NCI-H345 treated with DMSO at 0.1 percent for 48 hours (cell line): ENCODE measurements around the gene PPM1N.

Experiments used
- DNase-seq: peaks from one replicate; lab custom pipeline; 2025; ENCODE audit not compliant: unreplicated experiment; lab: John Stamatoyannopoulos, UW

The PPM1N gene

DNA sequence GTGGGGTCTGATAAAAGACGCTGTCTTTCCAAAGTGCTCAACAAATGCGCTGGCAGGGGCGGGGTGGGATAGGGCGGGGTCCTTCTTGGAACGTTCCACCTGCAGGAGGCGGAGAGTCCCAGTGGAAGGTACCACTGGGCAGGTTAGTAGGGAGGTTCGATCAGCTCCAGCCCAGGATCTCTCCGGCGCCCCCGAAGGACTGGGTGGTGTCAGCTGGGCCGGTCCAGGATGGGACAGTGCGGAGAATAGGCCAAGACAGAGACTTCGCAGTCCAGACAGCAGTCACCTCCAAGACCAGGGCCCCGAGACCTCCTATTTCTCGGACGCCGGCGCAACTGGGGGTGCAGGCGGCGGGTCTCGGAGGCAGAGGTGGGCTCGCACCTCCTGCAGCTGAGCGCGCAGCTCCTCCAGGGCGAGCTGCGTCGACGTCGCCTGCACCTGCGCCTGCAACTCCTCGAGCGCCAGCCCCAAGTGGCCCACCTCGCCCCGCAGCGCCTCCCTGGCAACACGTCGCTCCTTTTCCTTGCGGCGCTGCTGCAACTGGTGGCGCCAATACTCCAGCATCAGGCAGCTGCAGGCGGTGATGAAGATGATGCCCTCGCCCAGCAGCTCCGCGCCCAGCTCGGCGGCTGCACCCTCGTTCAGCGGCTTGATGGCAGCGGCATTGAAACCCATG, 30.6 kb downstream of the PPM1N start:
- no peak for DNase-seq

DNA sequence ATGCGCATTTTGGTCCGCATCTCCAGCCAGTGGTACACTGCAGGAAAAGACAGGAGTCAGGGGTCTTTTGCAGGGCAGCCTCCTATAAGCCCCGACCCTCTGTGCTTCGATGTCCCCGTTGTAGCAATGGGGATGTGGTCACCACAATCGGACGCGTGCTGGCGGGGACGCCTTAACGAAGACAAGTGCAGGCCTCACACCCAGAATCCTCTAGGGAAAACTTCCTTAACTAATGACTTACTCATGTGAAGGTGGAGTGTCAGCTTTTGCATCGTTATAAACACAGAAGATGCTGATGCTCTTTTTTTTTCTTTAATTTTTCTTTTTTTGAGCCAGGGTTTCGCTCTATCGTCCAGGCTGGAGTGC, 31.2 kb downstream of the PPM1N start:
- DNase-seq, result no peak

DNA sequence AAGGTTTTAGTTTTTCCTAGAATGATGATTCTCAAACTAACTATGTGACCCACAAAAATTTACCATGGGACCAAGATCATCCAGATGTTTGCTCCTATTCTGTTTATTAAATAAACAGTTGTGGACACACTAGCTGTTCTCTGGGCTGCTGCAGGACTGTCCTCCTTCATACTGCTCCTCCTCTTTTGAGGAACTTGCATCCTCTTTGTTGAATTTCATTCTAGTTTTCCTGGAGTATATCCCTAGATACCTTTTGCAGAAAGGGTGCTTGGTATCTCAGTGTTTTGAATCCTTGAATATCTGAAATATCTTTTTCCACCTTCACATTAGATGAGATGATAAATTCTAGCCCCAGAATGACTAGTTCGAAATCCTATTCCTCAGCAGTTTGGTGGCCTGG, 33.1 kb downstream of the PPM1N start:
- no peak for DNase-seq

DNA sequence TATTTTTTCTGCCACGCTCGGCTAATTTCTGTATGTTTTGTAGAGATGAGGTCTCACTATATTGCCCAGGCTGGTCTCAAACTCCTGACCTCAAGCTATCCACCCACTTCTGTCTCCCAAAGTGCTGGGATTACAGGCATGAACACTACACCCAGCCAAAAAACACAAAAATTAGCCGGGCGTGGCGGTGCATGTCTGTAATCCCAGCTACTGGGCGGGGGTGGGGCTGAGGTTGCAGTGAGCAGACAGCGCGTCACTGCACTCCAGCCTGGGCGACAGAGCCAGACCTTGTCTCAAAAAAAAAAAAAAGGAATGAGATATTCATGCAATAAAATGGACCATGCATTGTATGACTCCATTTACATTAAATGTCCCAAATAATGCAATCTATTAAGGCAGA, 41.2 kb downstream of the PPM1N start:
- DNase-seq, result no peak

DNA sequence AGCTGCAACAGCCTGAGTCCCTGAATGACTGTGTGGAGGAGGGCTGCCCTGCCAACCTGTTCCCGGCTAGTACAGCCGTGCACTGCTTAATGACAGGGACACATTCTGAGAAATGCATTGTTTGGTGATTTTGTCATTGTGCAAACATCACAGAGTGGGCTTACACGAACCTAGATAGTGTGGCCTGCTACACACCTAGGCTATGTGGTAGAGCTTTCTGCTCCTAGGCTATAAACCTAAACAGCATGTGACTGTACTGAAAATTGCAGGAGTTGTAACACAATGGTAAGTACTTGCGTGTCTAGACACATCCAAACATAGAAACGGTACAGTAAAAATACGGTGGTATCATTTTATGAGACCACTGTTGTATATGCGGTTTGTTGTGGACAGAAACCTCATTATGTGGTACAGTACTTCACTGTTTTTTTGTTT, 44.0 kb downstream of the PPM1N start:
- no peak for DNase-seq

DNA sequence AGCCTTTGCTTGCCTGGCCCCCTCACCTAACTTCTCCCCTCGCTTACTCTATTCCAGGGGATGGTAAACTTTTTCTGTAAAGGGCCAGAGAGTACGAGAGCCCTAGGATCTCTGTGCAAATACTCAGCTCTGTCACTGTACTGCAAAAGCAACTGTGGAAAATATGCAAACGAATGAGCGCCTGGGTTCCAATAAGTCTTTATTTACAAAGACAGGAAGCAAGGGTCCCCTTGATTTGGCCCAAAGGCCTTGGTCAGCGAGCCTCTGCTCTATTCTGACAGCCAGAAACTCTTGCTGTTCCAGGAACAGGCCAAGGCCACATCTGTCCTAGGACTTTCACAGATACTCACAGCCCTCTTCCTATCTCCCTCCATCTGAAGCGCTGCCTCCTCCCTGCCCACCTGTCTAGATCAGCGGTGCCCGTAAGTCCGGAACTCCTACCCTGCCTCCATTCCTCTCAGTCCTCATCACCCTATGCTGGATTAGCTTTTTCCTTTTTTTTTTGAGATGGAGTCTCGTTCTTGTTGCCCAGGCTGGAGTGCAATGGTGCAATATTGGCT, 49.0 kb downstream of the PPM1N start:
- DNase-seq, result no peak

DNA sequence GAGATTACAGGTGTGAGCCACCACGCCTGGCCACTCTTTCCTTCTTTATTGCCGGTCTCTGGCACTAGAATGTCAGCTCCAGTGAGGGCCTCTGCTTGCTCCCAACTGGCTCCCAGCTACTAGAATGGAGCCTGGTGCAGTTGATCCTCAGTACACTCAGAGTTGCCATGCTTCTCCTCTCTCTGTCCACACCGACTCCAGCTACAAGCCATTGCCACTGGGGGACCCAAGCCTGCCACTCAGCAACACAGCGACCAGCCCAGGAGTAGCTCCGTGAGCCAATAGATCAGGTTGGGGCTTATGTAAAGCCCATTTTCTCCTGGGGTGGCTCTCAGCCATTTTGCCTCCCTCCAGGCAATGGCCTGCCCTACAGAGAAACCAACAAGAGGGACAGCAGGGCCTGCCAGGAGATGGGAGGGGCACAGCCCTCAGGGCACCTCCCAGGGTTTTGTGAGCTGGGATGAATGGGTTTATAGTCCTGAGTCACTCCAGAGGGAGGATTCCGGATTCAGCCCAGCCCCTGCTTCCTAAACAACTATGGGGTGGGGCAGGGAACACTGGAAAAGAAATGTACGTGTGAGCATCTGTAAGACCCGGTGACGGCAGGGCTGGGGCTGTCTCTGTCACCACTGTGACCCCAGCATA, 49.8 kb downstream of the PPM1N start:
- DNase-seq, result no peak
